Ascending aorta (tissue), 2 donors: ENCODE results near the gene FCRL4. TPM values are rescaled to one million over a fixed set of nuclear protein-coding genes. Genes with fewer than 3 reads are reported as not detected.
"Not testable (repeated sequence)": the region's sequence is repeated elsewhere in the genome, so short reads cannot be mapped to it uniquely, and the experiment has no call there.

Source experiments
- DNase-seq, 2 donors: peaks; one replicate each; pipeline ENCODE4 v3.0.0-alpha.2; 2019; ENCODE audit warnings: low spot score in 2 of 2
- H3K27ac ChIP-seq, 2 donors: fragments of 200-600 bp; sonication (generic); one replicate each; pipeline ENCODE4 v1.5.1; 2016 to 2017; ENCODE audit warnings: mild to moderate bottlenecking in 1 of 2
- H3K27me3 ChIP-seq: fragments of 200-600 bp; sonication (generic); one replicate; pipeline ENCODE4 v1.5.1; 2017
- H3K36me3 ChIP-seq, 2 donors: fragments of 200-600 bp; sonication (generic); one replicate each; pipeline ENCODE4 v1.5.1; 2016
- H3K4me1 ChIP-seq, 2 donors: fragments of 200-600 bp; sonication (generic); one replicate each; pipeline ENCODE4 v1.5.1; 2016 to 2017; ENCODE audit warnings: mild to moderate bottlenecking in 1 of 2
- H3K4me3 ChIP-seq, 2 donors: fragments of 200-600 bp; sonication (generic); one replicate each; pipeline ENCODE4 v1.5.1; 2016 to 2017; ENCODE audit warnings: mild to moderate bottlenecking in 1 of 2
- H3K9me3 ChIP-seq, 2 donors: fragments of 200-600 bp; sonication (generic); one replicate each; pipeline ENCODE4 v1.5.1; 2016
- intact Hi-C: fragments of 100-400 bp; cut with DNase I; formaldehyde crosslinking; loops from one replicate; pipeline ENCODE4 v1.15.1; 2023
- total RNA-seq: library from RNA; depleted of rRNA; stranded (reverse); fragments of >200 nt; gene quantifications from one replicate; pipeline ENCODE4 v1.1.0, GENCODE V29; 2016
- TF ChIP-seq, protein P1 (sequence below), 3 experiments: fragments of 200-600 bp in 2 of 3; fragments of 450-650 bp in 1 of 3; sonication (generic) in 2 of 3; IDR thresholded peaks; one replicate each; pipeline ENCODE4 v1.5.1; 2016 to 2019; ENCODE audit warnings: antibody characterized with exemption in 3 of 3, mild to moderate bottlenecking in 1 of 3, moderate library complexity in 1 of 3

The FCRL4 gene
- total RNA-seq, 1 donor from 2014 or later = not detected

GRCh38 chr1:157558119-157558518 is 39.8 kb downstream of the FCRL4 start:
- intact Hi-C loops = no loop called here
- Histone ChIP-seq H3K4me3 (no peak overlapping the region), H3K36me3 (no peaks in the 10 kb centered on the region), H3K4me1 (no peaks in the 10 kb centered on the region), H3K27ac (no peak overlapping the region), H3K27me3 (no peaks in the 10 kb centered on the region), H3K9me3 (no peaks in the 10 kb centered on the region)
- no peak for DNase-seq
- TF ChIP-seq, protein P1, sequence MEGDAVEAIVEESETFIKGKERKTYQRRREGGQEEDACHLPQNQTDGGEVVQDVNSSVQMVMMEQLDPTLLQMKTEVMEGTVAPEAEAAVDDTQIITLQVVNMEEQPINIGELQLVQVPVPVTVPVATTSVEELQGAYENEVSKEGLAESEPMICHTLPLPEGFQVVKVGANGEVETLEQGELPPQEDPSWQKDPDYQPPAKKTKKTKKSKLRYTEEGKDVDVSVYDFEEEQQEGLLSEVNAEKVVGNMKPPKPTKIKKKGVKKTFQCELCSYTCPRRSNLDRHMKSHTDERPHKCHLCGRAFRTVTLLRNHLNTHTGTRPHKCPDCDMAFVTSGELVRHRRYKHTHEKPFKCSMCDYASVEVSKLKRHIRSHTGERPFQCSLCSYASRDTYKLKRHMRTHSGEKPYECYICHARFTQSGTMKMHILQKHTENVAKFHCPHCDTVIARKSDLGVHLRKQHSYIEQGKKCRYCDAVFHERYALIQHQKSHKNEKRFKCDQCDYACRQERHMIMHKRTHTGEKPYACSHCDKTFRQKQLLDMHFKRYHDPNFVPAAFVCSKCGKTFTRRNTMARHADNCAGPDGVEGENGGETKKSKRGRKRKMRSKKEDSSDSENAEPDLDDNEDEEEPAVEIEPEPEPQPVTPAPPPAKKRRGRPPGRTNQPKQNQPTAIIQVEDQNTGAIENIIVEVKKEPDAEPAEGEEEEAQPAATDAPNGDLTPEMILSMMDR (IDR thresholded peaks at IDR 0.05) = no peak

GRCh38 chr1:157551694-157552693 is 45.9 kb downstream of the FCRL4 start, which contains the start of gene FCRL5:
Gene FCRL5, minus strand, starts transcription at chr1:157552515. Its CDS starts 153 bp downstream, at chr1:157552362.
- H3K36me3 ChIP-seq = no peaks in the 10 kb centered on the region
- H3K27ac ChIP-seq = no peak within 1 kb of the TSS
- intact Hi-C loops = no loop called here
- no peak within 1 kb of the TSS for H3K4me3 ChIP-seq
- DNase-seq = no peak
- TF ChIP-seq, protein P1 (IDR thresholded peaks at IDR 0.05) = no peak
- H3K4me1 ChIP-seq = no peaks in the 10 kb centered on the region
- no peaks in the 10 kb centered on the region for H3K27me3 ChIP-seq
- no peaks in the 10 kb centered on the region for H3K9me3 ChIP-seq

- H3K9me3 ChIP-seq, H3K27ac ChIP-seq, H3K36me3 ChIP-seq, intact Hi-C loops, H3K4me3 ChIP-seq, H3K27me3 ChIP-seq, H3K4me1 ChIP-seq, DNase-seq: not testable (repeated sequence)
These were observed 49.8 kb downstream of the FCRL4 start for GRCh38 chr1:157548081-157548480.

- DNase-seq = no peak
- H3K27ac ChIP-seq = no peak overlapping the region
- no peaks in the 10 kb centered on the region for H3K27me3 ChIP-seq
- TF ChIP-seq, protein P1 (IDR thresholded peaks at IDR 0.05) = no peak
- H3K4me3 ChIP-seq = no peak overlapping the region
- intact Hi-C loops = no loop called here
- no peaks in the 10 kb centered on the region for H3K36me3 ChIP-seq
- no peaks in the 10 kb centered on the region for H3K4me1 ChIP-seq
- H3K9me3 ChIP-seq = no peaks in the 10 kb centered on the region
These were observed 55.2 kb downstream of the FCRL4 start for GRCh38 chr1:157542676-157543075.

- TF ChIP-seq, protein P1 (IDR thresholded peaks at IDR 0.05) = no peak
- no peak for DNase-seq
- Histone ChIP-seq H3K27me3 (no peaks in the 10 kb centered on the region), H3K4me1 (no peaks in the 10 kb centered on the region), H3K36me3 (no peaks in the 10 kb centered on the region), H3K4me3 (no peak overlapping the region), H3K27ac (no peak overlapping the region), H3K9me3 (no peaks in the 10 kb centered on the region)
- intact Hi-C loops = no loop called here
These were observed 57.0 kb downstream of the FCRL4 start for GRCh38 chr1:157540852-157541251.

DNA sequence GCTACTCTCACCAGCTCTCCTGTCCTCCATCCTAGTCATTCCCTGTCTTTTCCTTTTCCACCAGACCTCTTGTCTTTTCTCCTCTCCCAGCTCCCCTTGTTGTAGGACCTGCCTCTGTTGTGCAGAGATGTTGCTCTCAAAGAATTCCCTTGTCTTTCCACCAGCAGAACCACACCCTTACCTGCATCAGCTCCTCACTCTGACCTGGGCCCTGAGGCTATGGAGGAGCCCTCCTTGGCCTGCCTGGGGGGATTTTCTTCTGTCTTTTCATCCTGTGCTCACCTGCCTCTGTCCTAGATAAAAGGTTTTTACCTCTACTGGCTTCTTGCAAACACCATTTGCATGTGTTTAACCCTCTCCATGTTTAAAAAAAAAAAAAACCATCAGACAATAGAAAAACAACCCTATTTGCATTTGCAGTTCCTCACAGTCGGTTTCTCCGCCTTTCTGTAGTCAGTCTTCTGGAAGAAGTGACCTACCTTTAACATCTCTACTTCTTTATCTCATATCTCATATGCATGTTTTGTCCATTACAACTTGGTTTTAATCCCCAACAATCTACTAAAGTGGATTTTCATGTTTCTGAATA is 57.6 kb downstream of the FCRL4 start:
- no peak for DNase-seq
- Histone ChIP-seq H3K27ac (no peak overlapping the region), H3K4me3 (no peak overlapping the region), H3K9me3 (no peaks in the 10 kb centered on the region), H3K27me3 (no peaks in the 10 kb centered on the region), H3K36me3 (no peaks in the 10 kb centered on the region), H3K4me1 (no peaks in the 10 kb centered on the region)
- intact Hi-C loops = no loop called here
- TF ChIP-seq, protein P1 (IDR thresholded peaks at IDR 0.05) = no peak
